Nephron (organoid): ENCODE results near the gene YPEL4.

Experiments used
- H3K27ac Mint-ChIP-seq, 3 experiments: 2 replicates each; pipeline ENCODE4 v1.8.0; 2020; ENCODE audit warnings: mixed read lengths in 3 of 3, mild to moderate bottlenecking in 2 of 3, moderate library complexity in 1 of 3
- H3K27me3 Mint-ChIP-seq: 2 replicates; pipeline ENCODE4 v1.8.0; 2021; ENCODE audit warnings: low read depth, mild to moderate bottlenecking, moderate library complexity, mixed read lengths
- H3K36me3 Mint-ChIP-seq: 2 replicates; pipeline ENCODE4 v1.8.0; 2020; ENCODE audit warnings: low read depth, mixed read lengths
- H3K4me1 Mint-ChIP-seq: 2 replicates; pipeline ENCODE4 v1.8.0; 2020; ENCODE audit warnings: mixed read lengths
- H3K4me3 Mint-ChIP-seq, 3 experiments: 2 replicates each; pipeline ENCODE4 v1.8.0; 2020; ENCODE audit warnings: mild to moderate bottlenecking in 3 of 3, mixed read lengths in 3 of 3, moderate library complexity in 2 of 3
- H3K9me3 Mint-ChIP-seq: 2 replicates; pipeline ENCODE4 v1.8.0; 2020; ENCODE audit warnings: mixed read lengths
- CTCF ChIP-seq, 3 experiments: fragments of 200-600 bp; sonication (generic); IDR thresholded peaks; one replicate each; pipeline ENCODE4 v1.5.0; 2021; ENCODE audit warnings: antibody characterized with exemption in 3 of 3; ENCODE audit not compliant: unreplicated experiment in 3 of 3

Gene YPEL4

GRCh38 chr11:57633394-57634070 is 16.2 kb downstream of the YPEL4 start:
- Mint-ChIP-seq H3K9me3 (no peaks in the 10 kb centered on the region), H3K4me3 (no peak overlapping the region), H3K27ac (no peak overlapping the region), H3K36me3 (no peaks in the 10 kb centered on the region), H3K4me1 (peaks cover 11% of the 10 kb centered on the region), H3K27me3 (no peaks in the 10 kb centered on the region)
- TF ChIP-seq CTCF (IDR thresholded peaks at IDR 0.05; ENCODE audit: unreplicated experiment in 3 of 3) = no peak

- H3K27ac Mint-ChIP-seq = no peak overlapping the region
- no peaks in the 10 kb centered on the region for H3K27me3 Mint-ChIP-seq
- no peak for TF ChIP-seq CTCF (IDR thresholded peaks at IDR 0.05; ENCODE audit: unreplicated experiment in 3 of 3)
- peaks cover 4% of the 10 kb centered on the region for H3K4me1 Mint-ChIP-seq
- no peaks in the 10 kb centered on the region for H3K36me3 Mint-ChIP-seq
- H3K4me3 Mint-ChIP-seq = no peak overlapping the region
- H3K9me3 Mint-ChIP-seq = no peaks in the 10 kb centered on the region
These were observed 17.6 kb downstream of the YPEL4 start for GRCh38 chr11:57632116-57632515.

- Mint-ChIP-seq H3K27ac (no peak overlapping the region), H3K4me1 (peaks cover 4% of the 10 kb centered on the region), H3K36me3 (no peaks in the 10 kb centered on the region), H3K4me3 (no peak overlapping the region), H3K27me3 (no peaks in the 10 kb centered on the region), H3K9me3 (no peaks in the 10 kb centered on the region)
- TF ChIP-seq CTCF (IDR thresholded peaks at IDR 0.05; ENCODE audit: unreplicated experiment in 3 of 3) = no peak
These were observed 19.5 kb downstream of the YPEL4 start for GRCh38 chr11:57630171-57630570.

GRCh38 chr11:57626895-57627294 is 22.8 kb downstream of the YPEL4 start:
- Mint-ChIP-seq H3K9me3 (no peaks in the 10 kb centered on the region), H3K27ac (no peak overlapping the region), H3K4me3 (no peak overlapping the region), H3K27me3 (no peaks in the 10 kb centered on the region), H3K36me3 (peaks cover 7% of the 10 kb centered on the region), H3K4me1 (peaks cover 4% of the 10 kb centered on the region)
- TF ChIP-seq CTCF (IDR thresholded peaks at IDR 0.05; ENCODE audit: unreplicated experiment in 3 of 3) = no peak

GRCh38 chr11:57624864-57625263 is 24.8 kb downstream of the YPEL4 start:
- TF ChIP-seq CTCF (IDR thresholded peaks at IDR 0.05; ENCODE audit: unreplicated experiment in 3 of 3) = no peak
- Mint-ChIP-seq H3K4me1 (peaks cover 4% of the 10 kb centered on the region), H3K9me3 (no peaks in the 10 kb centered on the region)

GRCh38 chr11:57622263-57622662 is 27.4 kb downstream of the YPEL4 start:
- Mint-ChIP-seq H3K36me3 (peaks cover 22% of the 10 kb centered on the region), H3K27ac (no peak overlapping the region), H3K4me1 (no peaks in the 10 kb centered on the region), H3K9me3 (no peaks in the 10 kb centered on the region), H3K27me3 (no peaks in the 10 kb centered on the region), H3K4me3 (no peak overlapping the region)
- no peak for TF ChIP-seq CTCF (IDR thresholded peaks at IDR 0.05; ENCODE audit: unreplicated experiment in 3 of 3)

More at GRCh38 chr11:57624864-57625263, 24.8 kb downstream of the YPEL4 start:
- no peak overlapping the region for H3K4me3 Mint-ChIP-seq
- no peak overlapping the region for H3K27ac Mint-ChIP-seq
- peaks cover 17% of the 10 kb centered on the region for H3K36me3 Mint-ChIP-seq
- no peaks in the 10 kb centered on the region for H3K27me3 Mint-ChIP-seq
